Right lobe of liver (tissue), 6 donors: ENCODE results near the gene CACNA2D1. TPM values are rescaled to one million over a fixed set of nuclear protein-coding genes. Genes with fewer than 3 reads are reported as not detected.
A peak's percentile ranks its signal among the peaks of the same experiment; 100 is the strongest.

ENCODE experiments used
- ATAC-seq, 4 donors: fragments of 200-7000 bp; cut with Tn5 transposase; one replicate each; pipeline ENCODE4 v1.9.1; 2020; ENCODE audit warnings: mild to moderate bottlenecking in 4 of 4, moderate library complexity in 4 of 4
- DNase-seq, 3 donors: peaks; one replicate each; pipeline ENCODE4 v3.0.0-alpha.2; 2020
- H3K27ac ChIP-seq, 3 donors: fragments of 200-600 bp; one replicate each; pipeline ENCODE4 v1.8.0; 2022
- H3K27me3 ChIP-seq, 2 donors: fragments of 200-600 bp; one replicate each; pipeline ENCODE4 v1.8.0; 2022
- H3K36me3 ChIP-seq, 4 donors: fragments of 200-600 bp; sonication (generic) in 1 of 4; one replicate each; pipeline versions ENCODE4 v1.5.1 to v1.8.0; 2017 to 2022; ENCODE audit warnings: control low read depth in 1 of 4
- H3K4me1 ChIP-seq, 4 donors: fragments of 200-600 bp; sonication (generic) in 1 of 4; one replicate each; pipeline versions ENCODE4 v1.5.1 to v1.8.0; 2017 to 2022; ENCODE audit warnings: control low read depth in 1 of 4
- H3K4me3 ChIP-seq, 3 donors: fragments of 200-600 bp; one replicate each; pipeline ENCODE4 v1.8.0; 2022
- H3K9me3 ChIP-seq, 4 donors: fragments of 200-600 bp; sonication (generic) in 1 of 4; one replicate each; pipeline versions ENCODE4 v1.5.1 to v1.8.0; 2017 to 2022; ENCODE audit warnings: control low read depth in 1 of 4
- CTCF ChIP-seq, 4 donors: fragments of 200-600 bp in 3 of 4; fragments of 450-650 bp in 1 of 4; IDR thresholded peaks; one replicate each; pipeline versions ENCODE4 v1.5.1 to v1.8.0; 2016 to 2022; ENCODE audit warnings: antibody characterized with exemption in 4 of 4, mild to moderate bottlenecking in 2 of 4
- POLR2A ChIP-seq: fragments of 450-650 bp; IDR thresholded peaks from one replicate; pipeline ENCODE4 v1.6.1; 2017; ENCODE audit warnings: antibody characterized with exemption, mild to moderate bottlenecking
- WGBS: methylation state at CpG from one replicate; pipeline ENCODE4 v1.1.6; 2018; ENCODE audit warnings: low coverage, low lambda C conversion rate; ENCODE audit not compliant: insufficient coverage; ENCODE audit errors: missing lambda C conversion rate; 5-methylcytosine and 5-hydroxymethylcytosine counted together
- intact Hi-C, 2 donors: fragments of 100-400 bp; cut with DNase I; formaldehyde crosslinking; loops; one replicate each; pipeline versions ENCODE4 v1.11.2 to v1.14.1; 2022
- total RNA-seq, 6 experiments: library from RNA; depleted of rRNA in 2 of 6; stranded (reverse); fragments of >200 nt in 2 of 6; fragmentation: NEBNext Ultra II Directional in 3 of 6; extraction: Animal tissue kit (Norgen Biotek cat#: 25700) in 3 of 6; gene quantifications; one replicate each; pipeline versions ENCODE4 v1.1.0 to v1.2.4, GENCODE V29; 2016 to 2023
- donor health status: DM: no; HTN: yes; CAD: no.
- donor health status: DM: no; HTN: no; CAD: no.
- donor health status: DM: no; HTN: no; CAD: no.
- donor health status: DM: no; HTN: yes; CAD: no.
- donor health status: DM: no; HTN: yes; CAD: no.

The CACNA2D1 gene
- total RNA-seq, 6 experiments from 2014 or later, result 1.3 to 6.0 (median 2.2) TPM

- Histone ChIP-seq H3K4me3 (no peak overlapping the region), H3K36me3 (no peaks in the 10 kb centered on the region), H3K4me1 (no peaks in the 10 kb centered on the region), H3K9me3 (no peaks in the 10 kb centered on the region), H3K27ac (no peak overlapping the region), H3K27me3 (no peaks in the 10 kb centered on the region)
- peak in 1 of 3 donors; percentile 45 for DNase-seq
- peak; percentile 64 to 77 (median 70) for TF ChIP-seq CTCF (IDR thresholded peaks at IDR 0.05)
- no peak for TF ChIP-seq POLR2A
- intact Hi-C loops, result no loop called here
- 3% methylated on average over 2 of the region's 2 CpGs for WGBS
- peak; percentile 58 to 72 (median 64) for ATAC-seq
Measured at GRCh38 chr7:82044497-82045080, 399.0 kb downstream of the CACNA2D1 start.

DNA sequence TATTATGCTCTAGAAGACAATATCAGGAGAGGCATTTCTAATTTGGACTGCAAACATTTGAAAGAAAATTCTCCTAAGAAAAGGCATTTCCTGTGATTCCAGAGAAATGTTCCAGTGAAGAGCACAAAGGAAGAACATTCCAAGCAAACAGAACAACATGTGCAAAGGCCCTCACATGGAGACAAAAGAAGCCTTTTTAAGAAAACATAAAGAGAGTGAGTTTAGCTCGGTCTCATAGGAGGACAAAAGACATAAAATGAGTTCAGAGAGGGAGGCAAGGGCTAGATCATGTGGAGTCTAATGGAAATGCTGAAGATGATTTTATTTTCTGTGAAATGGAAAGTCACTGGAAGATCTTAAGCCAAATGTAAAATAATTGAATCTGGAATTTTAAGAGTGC lies 404.0 kb downstream of the CACNA2D1 start:
- intact Hi-C loops, result no loop called here
- Histone ChIP-seq H3K27me3 (no peaks in the 10 kb centered on the region), H3K4me3 (no peak overlapping the region), H3K27ac (peak overlapping the region in 1 of 3 donors; percentile 18), H3K4me1 (no peaks in the 10 kb centered on the region), H3K9me3 (no peaks in the 10 kb centered on the region), H3K36me3 (no peaks in the 10 kb centered on the region)
- no peak for DNase-seq
- ATAC-seq, result no peak
- WGBS, result 23% methylated on average over 1 of the region's 1 CpG
- TF ChIP-seq POLR2A (no peak), CTCF (IDR thresholded peaks at IDR 0.05) (no peak)

GRCh38 chr7:82036146-82036886 lies 407.3 kb downstream of the CACNA2D1 start:
- Histone ChIP-seq H3K9me3 (no peaks in the 10 kb centered on the region), H3K4me3 (no peak overlapping the region), H3K27me3 (no peaks in the 10 kb centered on the region), H3K36me3 (no peaks in the 10 kb centered on the region), H3K4me1 (no peaks in the 10 kb centered on the region), H3K27ac (no peak overlapping the region)
- intact Hi-C loops, result no loop called here
- 46% methylated on average over 3 of the region's 3 CpGs for WGBS
- DNase-seq (no peak), ATAC-seq (peak in 1 of 4 donors; percentile 41)
- TF ChIP-seq CTCF (IDR thresholded peaks at IDR 0.05) (no peak), POLR2A (no peak)

DNA sequence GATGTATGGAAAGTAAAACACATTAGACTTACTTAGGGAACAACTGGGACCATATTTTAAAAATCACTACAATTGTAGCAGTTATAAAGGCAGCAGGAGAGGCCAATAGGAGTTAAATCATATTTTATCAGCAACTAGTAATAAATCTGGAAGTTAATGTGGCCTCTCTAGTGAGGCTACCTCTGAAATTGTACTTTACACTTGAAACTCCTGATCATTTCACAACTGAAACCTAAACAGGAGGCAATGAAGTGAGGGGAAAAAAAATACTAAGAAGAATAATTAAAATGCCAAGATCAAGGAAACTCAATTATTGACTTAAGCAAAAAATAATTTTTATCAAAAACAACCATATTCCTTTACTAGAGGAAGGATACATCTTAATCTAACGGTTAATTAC lies 408.1 kb downstream of the CACNA2D1 start:
- Histone ChIP-seq H3K27ac (no peak overlapping the region), H3K27me3 (no peaks in the 10 kb centered on the region), H3K4me3 (no peak overlapping the region), H3K36me3 (no peaks in the 10 kb centered on the region), H3K9me3 (no peaks in the 10 kb centered on the region), H3K4me1 (no peaks in the 10 kb centered on the region)
- no peak for DNase-seq
- no peak for ATAC-seq
- TF ChIP-seq POLR2A (no peak), CTCF (IDR thresholded peaks at IDR 0.05) (no peak)
- WGBS, result 41% methylated on average over 1 of the region's 1 CpG
- intact Hi-C loops, result no loop called here
